Lower lobe of right lung (tissue), 2 donors: ENCODE data around the gene UBE3B. TPM values are rescaled to one million over a fixed set of nuclear protein-coding genes. Genes with fewer than 3 reads are reported as not detected.

Source experiments
- ATAC-seq, 2 donors: fragments of 200-7000 bp; cut with Tn5 transposase; one replicate each; pipeline ENCODE4 v1.9.1; 2020 to 2022; ENCODE audit warnings: mild to moderate bottlenecking in 2 of 2, moderate library complexity in 2 of 2
- DNase-seq: peaks from one replicate; pipeline ENCODE4 v3.0.0-alpha.2; 2020
- H3K27ac ChIP-seq: fragments of 200-600 bp; one replicate; pipeline ENCODE4 v1.8.0; 2022
- H3K27me3 ChIP-seq: fragments of 200-600 bp; one replicate; pipeline ENCODE4 v1.8.0; 2022; ENCODE audit warnings: low read depth
- H3K36me3 ChIP-seq: fragments of 200-600 bp; one replicate; pipeline ENCODE4 v1.8.0; 2022; ENCODE audit warnings: mild to moderate bottlenecking
- H3K4me1 ChIP-seq: fragments of 200-600 bp; one replicate; pipeline ENCODE4 v1.8.0; 2022
- H3K4me3 ChIP-seq: fragments of 200-600 bp; one replicate; pipeline ENCODE4 v1.8.0; 2022; ENCODE audit warnings: mild to moderate bottlenecking
- H3K9me3 ChIP-seq: fragments of 200-600 bp; one replicate; pipeline ENCODE4 v1.8.0; 2022
- intact Hi-C: fragments of 100-400 bp; cut with DNase I; formaldehyde crosslinking; loops from one replicate; pipeline ENCODE4 v1.11.0; 2022
- total RNA-seq: library from RNA; stranded (reverse); fragmentation: NEBNext Ultra II Directional; extraction: Animal tissue kit (Norgen Biotek cat#: 25700); gene quantifications from one replicate; pipeline ENCODE4 v1.2.1, GENCODE V29; 2021
- TF ChIP-seq, protein P1 (sequence below): fragments of 200-600 bp; IDR thresholded peaks from one replicate; pipeline ENCODE4 v1.8.0; 2022; ENCODE audit warnings: antibody characterized with exemption, mild to moderate bottlenecking
- donor health status: DM: no; HTN: yes; CAD: no; lungs with severe emphysema.

Gene UBE3B
- total RNA-seq, 1 donor from 2014 or later = 40.1 TPM

DNA sequence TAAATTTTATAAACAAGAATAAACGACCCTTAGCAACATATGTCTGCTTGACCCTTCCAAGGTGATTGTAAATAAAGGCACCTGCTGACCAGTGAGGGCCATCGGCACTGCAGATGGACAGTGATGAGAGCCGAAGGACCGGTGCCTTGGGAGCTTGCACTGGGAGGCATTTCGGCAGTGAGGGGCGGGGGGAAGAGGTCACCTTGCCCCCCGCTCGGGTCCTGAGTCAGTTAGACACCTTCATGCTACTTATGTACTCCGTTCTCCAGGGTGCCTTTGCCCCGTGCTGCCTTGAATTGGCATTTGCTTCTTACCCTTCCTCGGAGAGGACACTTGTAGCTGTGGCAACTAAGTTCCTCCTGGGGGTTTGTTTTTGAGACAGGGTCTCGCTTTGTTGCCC, 72.8 kb downstream of the UBE3B start:
- H3K9me3 ChIP-seq = no peaks in the 10 kb centered on the region
- H3K27ac ChIP-seq = no peak overlapping the region
- TF ChIP-seq, protein P1, sequence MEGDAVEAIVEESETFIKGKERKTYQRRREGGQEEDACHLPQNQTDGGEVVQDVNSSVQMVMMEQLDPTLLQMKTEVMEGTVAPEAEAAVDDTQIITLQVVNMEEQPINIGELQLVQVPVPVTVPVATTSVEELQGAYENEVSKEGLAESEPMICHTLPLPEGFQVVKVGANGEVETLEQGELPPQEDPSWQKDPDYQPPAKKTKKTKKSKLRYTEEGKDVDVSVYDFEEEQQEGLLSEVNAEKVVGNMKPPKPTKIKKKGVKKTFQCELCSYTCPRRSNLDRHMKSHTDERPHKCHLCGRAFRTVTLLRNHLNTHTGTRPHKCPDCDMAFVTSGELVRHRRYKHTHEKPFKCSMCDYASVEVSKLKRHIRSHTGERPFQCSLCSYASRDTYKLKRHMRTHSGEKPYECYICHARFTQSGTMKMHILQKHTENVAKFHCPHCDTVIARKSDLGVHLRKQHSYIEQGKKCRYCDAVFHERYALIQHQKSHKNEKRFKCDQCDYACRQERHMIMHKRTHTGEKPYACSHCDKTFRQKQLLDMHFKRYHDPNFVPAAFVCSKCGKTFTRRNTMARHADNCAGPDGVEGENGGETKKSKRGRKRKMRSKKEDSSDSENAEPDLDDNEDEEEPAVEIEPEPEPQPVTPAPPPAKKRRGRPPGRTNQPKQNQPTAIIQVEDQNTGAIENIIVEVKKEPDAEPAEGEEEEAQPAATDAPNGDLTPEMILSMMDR = no peak
- H3K4me1 ChIP-seq = no peaks in the 10 kb centered on the region
- intact Hi-C loops = no loop called here
- peaks cover 32% of the 10 kb centered on the region for H3K27me3 ChIP-seq
- ATAC-seq = no peak
- no peaks in the 10 kb centered on the region for H3K36me3 ChIP-seq
- H3K4me3 ChIP-seq = no peak overlapping the region
- no peak for DNase-seq

GRCh38 chr12:109551108-109551507, 73.7 kb downstream of the UBE3B start:
- Histone ChIP-seq H3K4me3 (no peak overlapping the region), H3K9me3 (no peaks in the 10 kb centered on the region), H3K27me3 (peaks cover 32% of the 10 kb centered on the region), H3K36me3 (no peaks in the 10 kb centered on the region), H3K27ac (no peak overlapping the region), H3K4me1 (no peaks in the 10 kb centered on the region)
- intact Hi-C loops = no loop called here
- no peak for ATAC-seq
- DNase-seq = no peak
- TF ChIP-seq, protein P1 = no peak

GRCh38 chr12:109552971-109553370, 75.5 kb downstream of the UBE3B start:
- Histone ChIP-seq H3K36me3 (no peaks in the 10 kb centered on the region), H3K4me1 (no peaks in the 10 kb centered on the region), H3K27me3 (peaks cover 29% of the 10 kb centered on the region), H3K27ac (no peak overlapping the region), H3K4me3 (no peak overlapping the region), H3K9me3 (no peaks in the 10 kb centered on the region)
- ATAC-seq (no peak), DNase-seq (no peak)
- intact Hi-C loops = no loop called here
- TF ChIP-seq, protein P1 = no peak

GRCh38 chr12:109553483-109553882, 76.0 kb downstream of the UBE3B start:
- intact Hi-C loops = no loop called here
- TF ChIP-seq, protein P1 = no peak
- peaks cover 24% of the 10 kb centered on the region for H3K27me3 ChIP-seq
- ATAC-seq = no peak
- no peak overlapping the region for H3K27ac ChIP-seq
- H3K4me3 ChIP-seq = no peak overlapping the region
- H3K4me1 ChIP-seq = no peaks in the 10 kb centered on the region
- H3K9me3 ChIP-seq = no peaks in the 10 kb centered on the region
- no peaks in the 10 kb centered on the region for H3K36me3 ChIP-seq
- no peak for DNase-seq

- no peaks in the 10 kb centered on the region for H3K4me1 ChIP-seq
- no peak for ATAC-seq
- H3K36me3 ChIP-seq = no peaks in the 10 kb centered on the region
- no peak overlapping the region for H3K4me3 ChIP-seq
- H3K9me3 ChIP-seq = no peaks in the 10 kb centered on the region
- H3K27me3 ChIP-seq = peaks cover 18% of the 10 kb centered on the region
- DNase-seq = no peak
- no peak overlapping the region for H3K27ac ChIP-seq
- TF ChIP-seq, protein P1 = no peak
- intact Hi-C loops = no loop called here
Measured at GRCh38 chr12:109553906-109554500, 76.6 kb downstream of the UBE3B start.
